ENCODE data around the gene RDH13. TPM values are rescaled to one million over a fixed set of nuclear protein-coding genes. Genes with fewer than 3 reads are reported as not detected.
"Not testable (repeated sequence)": the region's sequence is repeated elsewhere in the genome, so short reads cannot be mapped to it uniquely, and the experiment has no call there.

Gene RDH13
- polyA plus RNA-seq, 1 donor = 19.9 TPM

GRCh38 chr19:55014714-55015113 is 48.2 kb downstream of the RDH13 start:
- H3K27me3 ChIP-seq (ENCODE audit: control insufficient read depth, insufficient read depth, low read length) = no peaks in the 10 kb centered on the region
- no CpG with 5 or more reads among the region's 22 CpGs for WGBS (ENCODE audit: insufficient coverage, low lambda C conversion rate)
- no peaks in the 10 kb centered on the region for H3K36me3 ChIP-seq (ENCODE audit: control insufficient read depth, insufficient read depth, low read length)
- no peaks in the 10 kb centered on the region for H3K9me3 ChIP-seq (ENCODE audit: control insufficient read depth, low read depth, low read length)
- no peak overlapping the region for H3K4me3 ChIP-seq (ENCODE audit: low read length)
- no peak overlapping the region for H3K27ac ChIP-seq (ENCODE audit: low read length)
- no peak for DNase-seq
- no peaks in the 10 kb centered on the region for H3K4me1 ChIP-seq (ENCODE audit: control insufficient read depth, insufficient read depth, low read length)

GRCh38 chr19:55013596-55013995 is 49.4 kb downstream of the RDH13 start:
- H3K27ac ChIP-seq (ENCODE audit: low read length) = no peak overlapping the region
- H3K9me3 ChIP-seq (ENCODE audit: control insufficient read depth, low read depth, low read length) = no peaks in the 10 kb centered on the region
- H3K4me1 ChIP-seq (ENCODE audit: control insufficient read depth, insufficient read depth, low read length) = no peaks in the 10 kb centered on the region
- DNase-seq = no peak
- H3K4me3 ChIP-seq (ENCODE audit: low read length) = no peak overlapping the region
- H3K27me3 ChIP-seq (ENCODE audit: control insufficient read depth, insufficient read depth, low read length) = no peaks in the 10 kb centered on the region
- 50% methylated on average over 2 of the region's 5 CpGs for WGBS (ENCODE audit: insufficient coverage, low lambda C conversion rate)
- H3K36me3 ChIP-seq (ENCODE audit: control insufficient read depth, insufficient read depth, low read length) = no peaks in the 10 kb centered on the region

GRCh38 chr19:55012306-55012705 is 50.6 kb downstream of the RDH13 start:
- H3K27ac ChIP-seq (ENCODE audit: low read length) = no peak overlapping the region
- DNase-seq = no peak
- H3K4me3 ChIP-seq (ENCODE audit: low read length) = no peak overlapping the region
- no peaks in the 10 kb centered on the region for H3K27me3 ChIP-seq (ENCODE audit: control insufficient read depth, insufficient read depth, low read length)
- no peaks in the 10 kb centered on the region for H3K9me3 ChIP-seq (ENCODE audit: control insufficient read depth, low read depth, low read length)
- no peaks in the 10 kb centered on the region for H3K4me1 ChIP-seq (ENCODE audit: control insufficient read depth, insufficient read depth, low read length)
- WGBS (ENCODE audit: insufficient coverage, low lambda C conversion rate) = 77% methylated on average over 3 of the region's 4 CpGs
- H3K36me3 ChIP-seq (ENCODE audit: control insufficient read depth, insufficient read depth, low read length) = no peaks in the 10 kb centered on the region

- H3K27me3 ChIP-seq (ENCODE audit: control insufficient read depth, insufficient read depth, low read length); H3K4me3 ChIP-seq (ENCODE audit: low read length); H3K4me1 ChIP-seq (ENCODE audit: control insufficient read depth, insufficient read depth, low read length); H3K27ac ChIP-seq (ENCODE audit: low read length); H3K9me3 ChIP-seq (ENCODE audit: control insufficient read depth, low read depth, low read length); DNase-seq; H3K36me3 ChIP-seq (ENCODE audit: control insufficient read depth, insufficient read depth, low read length): not testable (repeated sequence)
- 40% methylated on average over 1 of the region's 7 CpGs for WGBS (ENCODE audit: insufficient coverage, low lambda C conversion rate)
Observed at GRCh38 chr19:55010561-55010960, 52.4 kb downstream of the RDH13 start.

GRCh38 chr19:55008781-55009180 is 54.2 kb downstream of the RDH13 start:
- not testable (repeated sequence) for H3K36me3 ChIP-seq (ENCODE audit: control insufficient read depth, insufficient read depth, low read length); H3K4me3 ChIP-seq (ENCODE audit: low read length); H3K9me3 ChIP-seq (ENCODE audit: control insufficient read depth, low read depth, low read length); H3K27ac ChIP-seq (ENCODE audit: low read length); H3K4me1 ChIP-seq (ENCODE audit: control insufficient read depth, insufficient read depth, low read length); H3K27me3 ChIP-seq (ENCODE audit: control insufficient read depth, insufficient read depth, low read length); DNase-seq
- WGBS (ENCODE audit: insufficient coverage, low lambda C conversion rate) = no CpG with 5 or more reads among the region's 7 CpGs

- not testable (repeated sequence) for H3K9me3 ChIP-seq (ENCODE audit: control insufficient read depth, low read depth, low read length); H3K36me3 ChIP-seq (ENCODE audit: control insufficient read depth, insufficient read depth, low read length); H3K4me1 ChIP-seq (ENCODE audit: control insufficient read depth, insufficient read depth, low read length); DNase-seq; H3K27ac ChIP-seq (ENCODE audit: low read length); H3K27me3 ChIP-seq (ENCODE audit: control insufficient read depth, insufficient read depth, low read length); H3K4me3 ChIP-seq (ENCODE audit: low read length)
- WGBS (ENCODE audit: insufficient coverage, low lambda C conversion rate) = no CpG with 5 or more reads among the region's 5 CpGs
Observed at GRCh38 chr19:55008189-55008588, 54.8 kb downstream of the RDH13 start.

- WGBS (ENCODE audit: insufficient coverage, low lambda C conversion rate) = 90% methylated on average over 1 of the region's 3 CpGs
- not testable (repeated sequence) for H3K27ac ChIP-seq (ENCODE audit: low read length); H3K36me3 ChIP-seq (ENCODE audit: control insufficient read depth, insufficient read depth, low read length); H3K9me3 ChIP-seq (ENCODE audit: control insufficient read depth, low read depth, low read length); H3K4me1 ChIP-seq (ENCODE audit: control insufficient read depth, insufficient read depth, low read length); H3K27me3 ChIP-seq (ENCODE audit: control insufficient read depth, insufficient read depth, low read length); DNase-seq; H3K4me3 ChIP-seq (ENCODE audit: low read length)
Observed at GRCh38 chr19:55007537-55007936, 55.4 kb downstream of the RDH13 start.

- not testable (repeated sequence) for H3K4me3 ChIP-seq (ENCODE audit: low read length); H3K27me3 ChIP-seq (ENCODE audit: control insufficient read depth, insufficient read depth, low read length); H3K9me3 ChIP-seq (ENCODE audit: control insufficient read depth, low read depth, low read length); DNase-seq; H3K36me3 ChIP-seq (ENCODE audit: control insufficient read depth, insufficient read depth, low read length); H3K27ac ChIP-seq (ENCODE audit: low read length); H3K4me1 ChIP-seq (ENCODE audit: control insufficient read depth, insufficient read depth, low read length)
- 80% methylated on average over 3 of the region's 11 CpGs for WGBS (ENCODE audit: insufficient coverage, low lambda C conversion rate)
Observed at GRCh38 chr19:55006795-55007194, 56.2 kb downstream of the RDH13 start.

GRCh38 chr19:55005684-55006488 is 57.1 kb downstream of the RDH13 start:
- no peak overlapping the region for H3K27ac ChIP-seq (ENCODE audit: low read length)

GRCh38 chr19:55000761-55001160 is 62.2 kb downstream of the RDH13 start:
- Histone ChIP-seq H3K27me3 (ENCODE audit: control insufficient read depth, insufficient read depth, low read length) (no peaks in the 10 kb centered on the region), H3K27ac (ENCODE audit: low read length) (no peak overlapping the region), H3K9me3 (ENCODE audit: control insufficient read depth, low read depth, low read length) (no peaks in the 10 kb centered on the region), H3K4me1 (ENCODE audit: control insufficient read depth, insufficient read depth, low read length) (no peaks in the 10 kb centered on the region), H3K4me3 (ENCODE audit: low read length) (no peak overlapping the region), H3K36me3 (ENCODE audit: control insufficient read depth, insufficient read depth, low read length) (no peaks in the 10 kb centered on the region)
- DNase-seq = no peak
- WGBS (ENCODE audit: insufficient coverage, low lambda C conversion rate) = 82% methylated on average over 3 of the region's 5 CpGs

More at GRCh38 chr19:55005684-55006488, 57.1 kb downstream of the RDH13 start:
- Histone ChIP-seq H3K4me3 (ENCODE audit: low read length) (peak overlapping the region; percentile 18), H3K27me3 (ENCODE audit: control insufficient read depth, insufficient read depth, low read length) (no peaks in the 10 kb centered on the region), H3K36me3 (ENCODE audit: control insufficient read depth, insufficient read depth, low read length) (no peaks in the 10 kb centered on the region), H3K9me3 (ENCODE audit: control insufficient read depth, low read depth, low read length) (no peaks in the 10 kb centered on the region), H3K4me1 (ENCODE audit: control insufficient read depth, insufficient read depth, low read length) (no peaks in the 10 kb centered on the region)
- DNase-seq = peak; percentile 38 to 61
- 69% methylated on average over 4 of the region's 10 CpGs for WGBS (ENCODE audit: insufficient coverage, low lambda C conversion rate)

GRCh38 chr19:54998751-54999239 is 64.2 kb downstream of the RDH13 start:
- H3K27ac ChIP-seq (ENCODE audit: low read length); H3K4me3 ChIP-seq (ENCODE audit: low read length); H3K36me3 ChIP-seq (ENCODE audit: control insufficient read depth, insufficient read depth, low read length); H3K4me1 ChIP-seq (ENCODE audit: control insufficient read depth, insufficient read depth, low read length); H3K27me3 ChIP-seq (ENCODE audit: control insufficient read depth, insufficient read depth, low read length); DNase-seq; H3K9me3 ChIP-seq (ENCODE audit: control insufficient read depth, low read depth, low read length): not testable (repeated sequence)
- WGBS (ENCODE audit: insufficient coverage, low lambda C conversion rate) = no CpG with 5 or more reads among the region's 23 CpGs
